H7 (cell line): Measurements from ENCODE around the gene SREK1IP1. TPM values are rescaled to one million over a fixed set of nuclear protein-coding genes. Genes with fewer than 3 reads are reported as not detected.
A peak's percentile ranks its signal among the peaks of the same experiment; 100 is the strongest.

Experiments
- DNase-seq: peaks from one replicate; pipeline ENCODE4 v3.0.0; 2012
- H3K27me3 ChIP-seq: 2 replicates; pipeline ENCODE4 v1.6.0; 2011; ENCODE audit warnings: mild to moderate bottlenecking, low read length; ENCODE audit not compliant: control insufficient read depth, insufficient read depth
- H3K36me3 ChIP-seq: replicated peaks from 2 replicates; pipeline ENCODE4 v1.5.1; 2011; ENCODE audit warnings: low read length; ENCODE audit not compliant: control insufficient read depth, insufficient read depth
- H3K4me3 ChIP-seq: 2 replicates; pipeline ENCODE4 v1.5.1; 2011; ENCODE audit warnings: low read depth, mild to moderate bottlenecking, control low read depth, low read length, moderate library complexity; ENCODE audit not compliant: insufficient read depth
- total RNA-seq: library from RNA; depleted of rRNA; stranded (reverse); fragments of >200 nt; shearing (Covaris generic); gene quantifications from 2 replicates; pipeline ENCODE4 v1.2.3, GENCODE V29; 2014; rRNA removed

Gene SREK1IP1
- total RNA-seq, 1 experiment from 2014 or later, result 13.5 TPM

- no peaks in the 10 kb centered on the region for H3K27me3 ChIP-seq
- DNase-seq, result peak; percentile 46
- H3K4me3 ChIP-seq, result no peak overlapping the region
- H3K36me3 ChIP-seq, result no peaks in the 10 kb centered on the region
Measured at GRCh38 chr5:64682608-64683007, 85.9 kb downstream of the SREK1IP1 start.

- Histone ChIP-seq H3K27me3 (no peaks in the 10 kb centered on the region), H3K4me3 (no peak overlapping the region), H3K36me3 (no peaks in the 10 kb centered on the region)
- DNase-seq, result peak; percentile 68
Measured at GRCh38 chr5:64680289-64680688, 88.2 kb downstream of the SREK1IP1 start.

DNA sequence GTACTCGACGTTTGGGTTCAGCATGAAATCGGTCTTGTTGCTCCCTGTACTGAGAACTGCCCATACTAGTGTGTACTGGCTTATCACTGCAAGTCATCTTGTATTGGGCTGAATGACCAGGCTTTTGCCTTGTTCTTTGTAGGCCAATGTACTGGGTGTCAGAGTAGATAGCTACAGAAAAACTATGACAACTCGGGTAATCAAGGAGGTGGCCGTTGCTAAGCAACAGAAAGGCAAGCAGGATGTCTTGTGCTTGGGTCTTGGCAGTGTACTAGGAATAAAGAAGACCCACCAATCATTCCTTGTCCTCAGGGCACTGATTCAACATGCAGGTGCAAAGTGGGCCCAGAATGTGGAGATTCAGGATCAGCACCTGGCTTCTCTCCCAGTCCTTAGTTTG lies 90.1 kb downstream of the SREK1IP1 start:
- H3K36me3 ChIP-seq, result no peaks in the 10 kb centered on the region
- H3K4me3 ChIP-seq, result no peak overlapping the region
- no peaks in the 10 kb centered on the region for H3K27me3 ChIP-seq
- DNase-seq, result no peak

GRCh38 chr5:64671678-64672077 lies 96.8 kb downstream of the SREK1IP1 start:
- no peak for DNase-seq
- H3K4me3 ChIP-seq, result no peak overlapping the region
- no peaks in the 10 kb centered on the region for H3K27me3 ChIP-seq
- H3K36me3 ChIP-seq, result no peaks in the 10 kb centered on the region

GRCh38 chr5:64670277-64670676 lies 98.2 kb downstream of the SREK1IP1 start:
- Histone ChIP-seq H3K36me3 (no peaks in the 10 kb centered on the region), H3K27me3 (no peaks in the 10 kb centered on the region), H3K4me3 (no peak overlapping the region)
- no peak for DNase-seq

Other genes with a start within 250 kb of the SREK1IP1 start
- 15.4 and 22.5 TPM in 2 replicates for gene SHISAL2B, start 78.2 kb downstream of the SREK1IP1 start, total RNA-seq
- 19.0 and 29.4 TPM in 2 replicates for gene CWC27, start 239 bp upstream of the SREK1IP1 start, total RNA-seq